SK-N-SH (cell line): Measurements from ENCODE around the gene PAIP1. TPM values are rescaled to one million over a fixed set of nuclear protein-coding genes. Genes with fewer than 3 reads are reported as not detected.

Experiments used
- CTCF ChIA-PET: fragments of 300-600, 350-600 bp; formaldehyde crosslinking; extraction: SDS; loops from one replicate; lab custom pipeline; 2021; lab: Yijun Ruan, JAX
- POLR2A ChIA-PET: fragments of 350-600 bp; sonication (Branson Sonifier 250); formaldehyde crosslinking; extraction: SDS; loops from one replicate; lab custom pipeline; 2020; ENCODE audit warnings: antibody characterized with exemption, inconsistent platforms; lab: Yijun Ruan, JAX
- DNase-seq: peaks from one replicate; pipeline ENCODE4 v3.0.0; 2012
- H2AFZ ChIP-seq: fragments of 200-600 bp; sonication (generic); 2 replicates; pipeline ENCODE4 v1.8.1; 2016; ENCODE audit warnings: antibody characterized with exemption, mild to moderate bottlenecking, low read depth
- H3F3A ChIP-seq: fragments of 200-600 bp; sonication (generic); replicated peaks from 2 replicates; pipeline ENCODE3; 2016; ENCODE audit warnings: antibody characterized with exemption, mild to moderate bottlenecking; ENCODE audit not compliant: insufficient read depth
- H3K27ac ChIP-seq, 2 experiments: fragments of 200-500 bp in 1 of 2; fragments of 200-600 bp in 1 of 2; sonication (Bioruptor generic) in 1 of 2; sonication (generic), shearing (Covaris generic) in 1 of 2; 2 replicates each; pipeline versions ENCODE4 v1.5.1 to v1.6.1; 2014 to 2016; ENCODE audit warnings: low read depth in 2 of 2, inconsistent platforms in 1 of 2, low read length in 1 of 2, mild to moderate bottlenecking in 1 of 2, mixed read lengths in 1 of 2
- H3K27me3 ChIP-seq: fragments of 200-600 bp; sonication (generic), shearing (Covaris generic); 2 replicates; pipeline ENCODE4 v1.6.1; 2016; ENCODE audit warnings: mixed run types; ENCODE audit not compliant: insufficient read depth
- H3K36me3 ChIP-seq, 2 experiments: fragments of 200-500 bp in 1 of 2; fragments of 200-600 bp in 1 of 2; sonication (Bioruptor generic) in 1 of 2; sonication (generic) in 1 of 2; replicated peaks in 1 of 2; 2 replicates each; pipeline versions ENCODE3 to v1.5.1; 2014 to 2016; ENCODE audit warnings: low read length in 1 of 2, mild to moderate bottlenecking in 1 of 2; ENCODE audit not compliant: insufficient read depth in 2 of 2, control insufficient read depth in 1 of 2
- H3K4me1 ChIP-seq, 2 experiments: fragments of 200-500 bp in 1 of 2; fragments of 200-600 bp in 1 of 2; sonication (Bioruptor generic) in 1 of 2; sonication (generic), shearing (Covaris generic) in 1 of 2; 2 replicates each; pipeline versions ENCODE4 v1.5.1 to v1.6.1; 2014 to 2016; ENCODE audit warnings: low read depth in 1 of 2, low read length in 1 of 2, mixed run types in 1 of 2; ENCODE audit not compliant: insufficient read depth in 2 of 2, control insufficient read depth in 1 of 2
- H3K4me2 ChIP-seq: fragments of 200-600 bp; sonication (generic), shearing (Covaris generic); 2 replicates; pipeline ENCODE4 v1.6.1; 2017; ENCODE audit warnings: mixed run types
- H3K4me3 ChIP-seq, 2 experiments: fragments of 200-500 bp in 1 of 2; fragments of 200-600 bp in 1 of 2; sonication (Bioruptor generic) in 1 of 2; sonication (generic), shearing (Covaris generic) in 1 of 2; 2 replicates each; pipeline versions ENCODE4 v1.5.1 to v1.8.1; 2014 to 2016; ENCODE audit warnings: low read depth in 2 of 2, inconsistent platforms in 1 of 2, low read length in 1 of 2, mild to moderate bottlenecking in 1 of 2, mixed read lengths in 1 of 2, moderate library complexity in 1 of 2
- H3K79me2 ChIP-seq: fragments of 200-600 bp; sonication (generic); 2 replicates; pipeline ENCODE4 v1.8.1; 2017; ENCODE audit warnings: mild to moderate bottlenecking; ENCODE audit not compliant: insufficient read depth
- H3K9ac ChIP-seq: fragments of 200-600 bp; sonication (generic); 2 replicates; pipeline ENCODE4 v1.6.1; 2017; ENCODE audit warnings: mixed run types
- H3K9me2 ChIP-seq: fragments of 200-600 bp; sonication (generic); 2 replicates; pipeline ENCODE4 v1.6.1; 2017; ENCODE audit warnings: mixed run types
- H3K9me3 ChIP-seq: fragments of 200-600 bp; sonication (generic); 2 replicates; pipeline ENCODE4 v1.6.1; 2017; ENCODE audit warnings: mixed run types, mild to moderate bottlenecking, moderate library complexity
- H4K20me1 ChIP-seq: fragments of 200-600 bp; sonication (generic); 2 replicates; pipeline ENCODE4 v1.6.1; 2017; ENCODE audit warnings: mild to moderate bottlenecking, mixed run types; ENCODE audit not compliant: insufficient read depth
- CHD2 ChIP-seq: fragments of 150-350 bp; IDR thresholded peaks from 2 replicates; pipeline ENCODE4 v1.6.1; 2018; ENCODE audit warnings: low read length; ENCODE audit not compliant: partially characterized antibody
- ELF1 ChIP-seq: IDR thresholded peaks from 2 replicates; pipeline ENCODE4 v1.4.0; 2012
- EP300 ChIP-seq, 2 experiments: IDR thresholded peaks; 2 replicates each; pipeline versions ENCODE4 v1.4.0 to v1.6.1; 2012; ENCODE audit warnings: borderline replicate concordance in 1 of 2, low read depth in 1 of 2, low read length in 1 of 2
- FOXJ3 ChIP-seq: sonication (generic); formaldehyde crosslinking; IDR thresholded peaks from 2 replicates; pipeline ENCODE4 v1.5.1; 2020; ENCODE audit warnings: mild to moderate bottlenecking, missing genetic modification reagents
- GATA2 ChIP-seq: sonication (generic); formaldehyde crosslinking; IDR thresholded peaks from 2 replicates; pipeline ENCODE4 v1.5.0; 2020; ENCODE audit warnings: mild to moderate bottlenecking, missing genetic modification reagents
- MXI1 ChIP-seq: IDR thresholded peaks from 2 replicates; pipeline ENCODE4 v1.6.1; 2012; ENCODE audit warnings: mild to moderate bottlenecking, low read depth, low read length, improper control_type of control experiment
- PBX3 ChIP-seq: IDR thresholded peaks from 2 replicates; pipeline ENCODE4; 2012
- RAD21 ChIP-seq: IDR thresholded peaks from 2 replicates; pipeline ENCODE4 v1.6.1; 2012; ENCODE audit warnings: mild to moderate bottlenecking, low read length
- RCOR1 ChIP-seq: fragments of 150-350 bp; IDR thresholded peaks from 2 replicates; pipeline ENCODE4 v1.6.1; 2017; ENCODE audit warnings: antibody characterized with exemption, low read length
- TCF12 ChIP-seq: IDR thresholded peaks from 2 replicates; pipeline ENCODE4 v1.4.0; 2012
- USF2 ChIP-seq: fragments of 150-350 bp; IDR thresholded peaks from 2 replicates; pipeline ENCODE4 v1.6.1; 2017; ENCODE audit warnings: antibody characterized with exemption, low read length, low read depth, borderline replicate concordance
- ZBTB33 ChIP-seq: IDR thresholded peaks from 2 replicates; pipeline ENCODE4 v1.4.0; 2012; ENCODE audit warnings: low read depth, borderline replicate concordance
- WGBS: methylation state at CpG from one replicate; pipeline ENCODE4 v1.1.6; 2017; ENCODE audit warnings: low lambda C conversion rate; 5-methylcytosine and 5-hydroxymethylcytosine counted together
- polyA plus RNA-seq, 3 experiments: library from polyadenylated mRNA; depleted of rRNA; stranded (reverse); fragments of >200 nt; gene quantifications; 2 replicates each; pipeline ENCODE4 v1.2.3, GENCODE V29; 2012

PAIP1 gene
- polyA plus RNA-seq, 1 of the 3 experiments (the other 2 are of a cell fraction) = 70.0 TPM

GRCh38 chr5:43530648-43531047, 26.2 kb downstream of the PAIP1 start (continued):
- no peak for TF ChIP-seq ZBTB33

GRCh38 chr5:43523662-43524072, 33.2 kb downstream of the PAIP1 start:
- WGBS = 31% methylated on average over 2 of the region's 2 CpGs
- POLR2A ChIA-PET = interaction anchor here (0.6 to 2.5 kb wide), 5 partner anchors 8 to 240 kb away, joined by 3 to 15 read pairs (median 3); partner anchors contain the start of genes C5orf34, NNT and TMEM267
- H3K9ac ChIP-seq = no peak overlapping the region

More at GRCh38 chr5:43523662-43524072, 33.2 kb downstream of the PAIP1 start:
- H3K79me2 ChIP-seq = no peaks in the 10 kb centered on the region; the same call in 1 of the 2 replicates
- H2AFZ ChIP-seq = no peak overlapping the region
- H3K9me2 ChIP-seq = no peaks in the 10 kb centered on the region
- H3K27ac ChIP-seq = peak overlapping the region; percentile 25 to 99; a peak in 3 of 4 replicates
- H3K4me3 ChIP-seq = no peak overlapping the region
- H3K4me2 ChIP-seq = no peak overlapping the region
- peak; percentile 91 for TF ChIP-seq MXI1
- peak; percentile 83 for TF ChIP-seq CHD2
- peak; percentile 46; the same call in 1 of the 2 replicates for TF ChIP-seq TCF12
- TF ChIP-seq ELF1 = no peak
- no peak for TF ChIP-seq PBX3
- no peak for TF ChIP-seq USF2
- TF ChIP-seq EP300 (IDR thresholded peaks at IDR 0.05; ENCODE audit: borderline replicate concordance in 1 of 2, low read depth in 1 of 2, low read length in 1 of 2) = peak in 1 of 2 experiments; percentile 83; a peak in 2 of 4 replicates
- TF ChIP-seq RAD21 = peak; percentile 26
- TF ChIP-seq GATA2 = peak; percentile 91
- TF ChIP-seq FOXJ3 (CRISPR knock-in tag) = peak; percentile 84
- TF ChIP-seq RCOR1 = peak; percentile 95
- TF ChIP-seq, all 33 proteins: peak for 8
- peaks cover 32 to 33% of the 10 kb centered on the region in 2 experiments for H3K36me3 ChIP-seq
- no peaks in the 10 kb centered on the region for H3K27me3 ChIP-seq
- H3F3A ChIP-seq = peaks cover 5% of the 10 kb centered on the region
- no peaks in the 10 kb centered on the region for H4K20me1 ChIP-seq
- CTCF ChIA-PET = interaction anchor here (1.0 to 3.3 kb wide), 4 partner anchors 19 to 108 kb away, joined by 5 to 22 read pairs (median 8); partner anchors contain the start of gene TMEM267
- peaks cover 0 to 17% of the 10 kb centered on the region in 2 experiments; a peak in 2 of 4 replicates for H3K4me1 ChIP-seq
- no peaks in the 10 kb centered on the region for H3K9me3 ChIP-seq
- peak; percentile 74 for DNase-seq
